BE2C (cell line): ENCODE results near the gene TMEM132A.

Experiments used
- DNase-seq: peaks from one replicate; pipeline ENCODE4 v3.0.0-alpha.2; 2020
- H3K27me3 ChIP-seq: fragments of 250-450 bp; sonication (Bioruptor Pico); 2 replicates; pipeline ENCODE4 v1.5.1; 2020; ENCODE audit warnings: mild to moderate bottlenecking
- H3K36me3 ChIP-seq: fragments of 250-450 bp; sonication (Bioruptor Pico); 2 replicates; pipeline ENCODE4 v1.5.1; 2020; ENCODE audit warnings: mild to moderate bottlenecking
- H3K4me1 ChIP-seq: fragments of 250-450 bp; sonication (Bioruptor Pico); 2 replicates; pipeline ENCODE4 v1.5.1; 2020
- H3K4me3 ChIP-seq: 2 replicates; pipeline ENCODE4 v1.5.1; 2011; ENCODE audit warnings: low read depth, low read length
- H3K9me3 ChIP-seq: fragments of 250-450 bp; sonication (Bioruptor Pico); 2 replicates; pipeline ENCODE4 v1.5.1; 2020
- CTCF ChIP-seq: IDR thresholded peaks from 2 replicates; pipeline ENCODE4 v1.5.1; 2012; ENCODE audit warnings: mild to moderate bottlenecking, low read depth, low read length

The TMEM132A gene

GRCh38 chr11:60900673-60901404, 23.4 kb upstream of the TMEM132A start:
- DNase-seq, result no peak
- Histone ChIP-seq H3K36me3 (peaks cover 43% of the 10 kb centered on the region), H3K4me3 (no peak overlapping the region), H3K4me1 (no peaks in the 10 kb centered on the region), H3K27me3 (no peaks in the 10 kb centered on the region), H3K9me3 (no peaks in the 10 kb centered on the region)
- TF ChIP-seq CTCF, result no peak

- H3K27me3 ChIP-seq, result no peaks in the 10 kb centered on the region
- H3K36me3 ChIP-seq, result peaks cover 28% of the 10 kb centered on the region
- H3K9me3 ChIP-seq, result no peaks in the 10 kb centered on the region
- TF ChIP-seq CTCF, result no peak
- DNase-seq, result no peak
- no peaks in the 10 kb centered on the region for H3K4me1 ChIP-seq
- no peak overlapping the region for H3K4me3 ChIP-seq
These were observed 21.6 kb upstream of the TMEM132A start for GRCh38 chr11:60902625-60903024.

GRCh38 chr11:60905047-60905446, 19.2 kb upstream of the TMEM132A start:
- DNase-seq, result peak; percentile 21
- H3K36me3 ChIP-seq, result peaks cover 11% of the 10 kb centered on the region
- no peak for TF ChIP-seq CTCF

GRCh38 chr11:60905551-60906113, 18.6 kb upstream of the TMEM132A start:
- Histone ChIP-seq H3K9me3 (no peaks in the 10 kb centered on the region), H3K4me1 (no peaks in the 10 kb centered on the region), H3K36me3 (peaks cover 11% of the 10 kb centered on the region), H3K4me3 (peak overlapping the region; percentile 63), H3K27me3 (no peaks in the 10 kb centered on the region)
- no peak for TF ChIP-seq CTCF
- DNase-seq, result no peak

More at GRCh38 chr11:60905047-60905446, 19.2 kb upstream of the TMEM132A start:
- Histone ChIP-seq H3K27me3 (no peaks in the 10 kb centered on the region), H3K4me1 (no peaks in the 10 kb centered on the region), H3K4me3 (peak overlapping the region; percentile 63), H3K9me3 (no peaks in the 10 kb centered on the region)

- H3K4me1 ChIP-seq, result no peaks in the 10 kb centered on the region
- H3K4me3 ChIP-seq, result peak within 1 kb of the TSS; percentile 63
- H3K27me3 ChIP-seq, result no peaks in the 10 kb centered on the region
- H3K9me3 ChIP-seq, result no peaks in the 10 kb centered on the region
- H3K36me3 ChIP-seq, result peaks cover 11% of the 10 kb centered on the region
- peak; percentile 91 for DNase-seq
- no peak for TF ChIP-seq CTCF
These were observed 17.9 kb upstream of the TMEM132A start, which contains the start of gene PRPF19 for GRCh38 chr11:60906132-60906972. PRPF19 (minus strand) TSS chr11:60906585; CDS start chr11:60906382, 203 bp downstream.
